GM18867 (cell line): Measurements from ENCODE around the gene ATP6V1F.

Source experiments
- ATAC-seq: cut with Tn5 transposase; IDR thresholded peaks from one replicate; pipeline ENCODE4 v1.9.1; 2021; ENCODE audit warnings: mild to moderate bottlenecking, moderate library complexity; ENCODE audit not compliant: unreplicated experiment

The ATP6V1F gene

DNA sequence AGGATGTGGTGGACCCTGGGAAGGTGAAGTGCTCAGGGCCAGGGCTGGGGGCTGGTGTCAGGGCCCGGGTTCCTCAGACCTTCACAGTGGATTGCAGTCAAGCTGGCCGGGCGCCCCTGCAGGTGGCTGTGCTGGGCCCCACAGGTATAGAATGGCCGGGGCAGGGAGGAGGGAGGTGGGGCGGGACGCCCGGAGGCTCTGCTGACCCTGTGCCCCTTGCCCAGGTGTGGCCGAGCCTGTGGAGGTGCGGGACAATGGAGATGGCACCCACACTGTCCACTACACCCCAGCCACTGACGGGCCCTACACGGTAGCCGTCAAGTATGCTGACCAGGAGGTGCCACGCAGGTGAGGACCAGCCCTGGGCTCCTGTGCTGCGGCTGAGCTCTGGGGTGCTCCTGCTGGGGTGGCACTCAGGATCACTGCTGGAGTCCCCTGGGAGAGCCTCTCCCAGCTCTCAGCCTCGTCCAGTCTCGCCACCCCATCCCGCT, 14.9 kb upstream of the ATP6V1F start:
- ATAC-seq = no peak

DNA sequence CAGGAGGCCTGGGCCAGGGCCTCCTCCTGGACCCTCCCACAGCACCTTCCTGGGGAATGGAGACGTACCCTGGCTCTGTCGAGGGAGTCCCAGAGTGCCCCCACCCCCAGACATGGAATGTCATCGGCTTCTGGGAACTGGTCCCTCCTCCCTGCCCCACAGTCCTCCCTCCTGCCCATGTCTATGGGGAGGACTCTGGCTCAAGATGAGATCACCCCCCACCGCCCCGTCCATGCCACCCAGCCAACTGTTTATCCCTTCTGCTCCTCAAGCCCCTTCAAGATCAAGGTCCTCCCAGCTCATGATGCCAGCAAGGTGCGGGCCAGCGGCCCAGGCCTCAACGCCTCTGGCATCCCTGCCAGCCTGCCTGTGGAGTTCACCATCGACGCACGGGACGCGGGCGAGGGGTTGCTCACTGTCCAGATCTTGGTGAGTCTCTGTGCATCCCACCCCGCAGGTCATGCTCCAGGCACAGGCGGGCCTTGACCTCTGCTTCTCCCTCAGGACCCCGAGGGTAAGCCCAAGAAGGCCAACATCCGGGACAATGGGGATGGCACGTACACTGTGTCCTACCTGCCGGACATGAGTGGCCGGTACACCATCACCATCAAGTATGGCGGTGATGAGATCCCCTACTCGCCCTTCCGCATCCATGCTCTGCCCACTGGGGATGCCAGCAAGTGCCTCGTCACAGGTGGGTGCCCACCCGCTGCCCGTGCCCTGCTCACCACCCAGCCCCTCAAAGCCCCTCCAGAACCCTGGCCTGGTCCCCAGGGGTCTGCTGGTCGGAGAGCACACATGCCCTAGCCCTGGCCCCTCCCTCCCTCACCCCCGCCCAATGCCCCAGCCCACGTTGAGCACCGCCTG, 14.1 kb upstream of the ATP6V1F start:
- ATAC-seq = no peak

DNA sequence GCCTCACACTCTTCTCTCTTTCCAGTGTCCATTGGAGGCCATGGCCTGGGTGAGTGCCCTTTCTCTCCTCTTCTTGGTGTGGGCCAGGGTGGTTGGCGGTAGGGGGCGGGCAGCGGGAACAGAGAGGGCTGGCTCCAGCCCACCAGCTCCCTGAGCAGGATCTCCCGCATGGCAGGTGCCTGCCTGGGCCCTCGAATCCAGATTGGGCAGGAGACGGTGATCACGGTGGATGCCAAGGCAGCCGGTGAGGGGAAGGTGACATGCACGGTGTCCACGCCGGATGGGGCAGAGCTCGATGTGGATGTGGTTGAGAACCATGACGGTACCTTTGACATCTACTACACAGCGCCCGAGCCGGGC, 13.5 kb upstream of the ATP6V1F start:
- no peak for ATAC-seq

DNA sequence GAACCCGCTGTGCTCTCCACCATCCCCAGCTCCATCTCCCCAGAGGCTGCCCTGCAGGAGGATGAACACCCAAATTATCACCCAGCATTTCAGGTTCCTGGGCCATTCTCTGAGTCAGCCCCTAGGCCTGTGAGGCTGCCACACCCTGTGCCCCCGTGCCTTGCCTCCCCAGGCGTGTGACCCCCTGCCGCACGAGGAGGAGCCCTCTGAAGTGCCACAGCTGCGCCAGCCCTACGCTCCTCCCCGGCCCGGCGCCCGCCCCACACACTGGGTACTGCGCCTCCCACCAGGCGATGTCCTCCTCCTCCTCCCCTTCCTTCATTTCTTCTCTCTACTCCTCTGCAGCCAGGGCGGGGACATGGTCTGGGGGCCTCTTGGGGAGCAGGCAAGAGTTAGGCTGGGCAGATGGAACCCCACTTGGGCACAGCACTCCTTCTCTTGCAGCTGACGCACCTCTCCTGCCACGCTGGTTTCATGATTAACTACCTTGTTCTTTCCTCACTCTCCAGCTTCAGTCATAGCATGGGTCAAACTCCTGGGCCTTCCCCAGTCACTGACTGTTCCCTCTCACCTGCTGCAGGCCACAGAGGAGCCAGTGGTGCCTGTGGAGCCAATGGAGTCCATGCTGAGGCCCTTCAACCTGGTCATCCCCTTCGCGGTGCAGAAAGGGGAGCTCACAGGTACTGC, 12.7 kb upstream of the ATP6V1F start:
- ATAC-seq = no peak

DNA sequence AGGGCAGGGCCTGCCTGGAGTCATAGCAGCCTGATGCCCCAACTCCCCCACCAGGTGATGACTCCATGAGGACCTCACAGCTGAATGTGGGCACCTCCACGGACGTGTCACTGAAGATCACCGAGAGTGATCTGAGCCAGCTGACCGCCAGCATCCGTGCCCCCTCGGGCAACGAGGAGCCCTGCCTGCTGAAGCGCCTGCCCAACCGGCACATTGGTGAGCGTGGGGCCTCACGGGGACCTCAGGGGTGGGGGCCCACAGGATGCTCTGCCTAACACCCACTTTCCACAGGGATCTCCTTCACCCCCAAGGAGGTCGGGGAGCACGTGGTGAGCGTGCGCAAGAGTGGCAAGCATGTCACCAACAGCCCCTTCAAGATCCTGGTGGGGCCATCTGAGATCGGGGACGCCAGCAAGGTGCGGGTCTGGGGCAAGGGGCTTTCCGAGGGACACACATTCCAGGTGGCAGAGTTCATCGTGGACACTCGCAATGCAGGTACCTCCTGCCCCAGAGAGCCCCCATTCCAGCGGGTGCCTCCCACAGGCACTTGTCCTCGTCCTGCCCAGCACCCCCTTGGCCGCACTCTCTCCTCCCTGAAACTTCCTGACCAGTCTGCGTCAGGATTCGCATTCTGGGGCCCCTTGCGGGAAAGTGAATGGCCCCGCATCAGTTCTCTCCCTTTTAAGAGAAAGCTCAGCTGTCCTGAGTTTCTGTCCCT, 10.0 kb upstream of the ATP6V1F start:
- ATAC-seq = no peak

DNA sequence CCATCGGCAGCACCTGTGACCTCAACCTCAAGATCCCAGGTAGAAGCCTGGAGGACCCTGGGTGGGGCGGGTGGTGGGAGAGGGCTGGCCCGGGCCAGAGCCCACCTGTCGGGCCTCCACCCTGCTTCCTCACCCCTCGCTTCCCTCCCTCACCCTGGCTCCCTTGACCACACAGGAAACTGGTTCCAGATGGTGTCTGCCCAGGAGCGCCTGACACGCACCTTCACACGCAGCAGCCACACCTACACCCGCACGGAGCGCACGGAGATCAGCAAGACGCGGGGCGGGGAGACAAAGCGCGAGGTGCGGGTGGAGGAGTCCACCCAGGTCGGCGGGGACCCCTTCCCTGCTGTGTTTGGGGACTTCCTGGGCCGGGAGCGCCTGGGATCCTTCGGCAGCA, 8.9 kb upstream of the ATP6V1F start:
- no peak for ATAC-seq

DNA sequence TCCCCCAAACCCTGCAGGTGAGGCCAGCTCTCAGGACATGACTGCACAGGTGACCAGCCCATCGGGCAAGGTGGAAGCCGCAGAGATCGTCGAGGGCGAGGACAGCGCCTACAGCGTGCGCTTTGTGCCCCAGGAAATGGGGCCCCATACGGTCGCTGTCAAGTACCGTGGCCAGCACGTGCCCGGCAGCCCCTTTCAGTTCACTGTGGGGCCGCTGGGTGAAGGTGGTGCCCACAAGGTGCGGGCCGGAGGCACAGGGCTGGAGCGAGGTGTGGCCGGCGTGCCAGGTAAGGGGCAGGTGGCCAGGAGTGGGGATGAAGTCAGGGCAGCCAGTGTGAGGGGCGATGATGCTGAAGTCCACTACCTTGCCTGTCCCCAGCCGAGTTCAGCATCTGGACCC, 8.3 kb upstream of the ATP6V1F start:
- no peak for ATAC-seq

DNA sequence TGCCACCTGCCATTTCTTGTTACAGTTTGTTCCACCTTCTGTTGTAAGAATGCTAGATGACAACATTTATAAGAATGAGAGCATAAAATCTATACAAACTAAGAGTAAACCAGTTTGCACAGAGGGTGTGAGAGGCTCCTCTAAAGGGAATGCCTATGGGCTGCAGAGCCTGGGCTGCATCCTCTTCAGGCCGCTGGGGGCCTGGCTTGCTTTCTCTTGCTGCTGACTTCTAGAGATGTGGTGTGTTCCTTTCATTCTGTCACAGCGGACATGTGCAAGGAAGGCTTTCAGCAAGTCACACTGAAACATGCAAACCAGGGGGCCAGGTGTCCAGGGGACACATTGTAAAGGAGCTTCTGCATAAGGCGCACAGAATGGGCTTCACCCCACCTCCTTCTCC, 7.1 kb upstream of the ATP6V1F start:
- no peak for ATAC-seq

DNA sequence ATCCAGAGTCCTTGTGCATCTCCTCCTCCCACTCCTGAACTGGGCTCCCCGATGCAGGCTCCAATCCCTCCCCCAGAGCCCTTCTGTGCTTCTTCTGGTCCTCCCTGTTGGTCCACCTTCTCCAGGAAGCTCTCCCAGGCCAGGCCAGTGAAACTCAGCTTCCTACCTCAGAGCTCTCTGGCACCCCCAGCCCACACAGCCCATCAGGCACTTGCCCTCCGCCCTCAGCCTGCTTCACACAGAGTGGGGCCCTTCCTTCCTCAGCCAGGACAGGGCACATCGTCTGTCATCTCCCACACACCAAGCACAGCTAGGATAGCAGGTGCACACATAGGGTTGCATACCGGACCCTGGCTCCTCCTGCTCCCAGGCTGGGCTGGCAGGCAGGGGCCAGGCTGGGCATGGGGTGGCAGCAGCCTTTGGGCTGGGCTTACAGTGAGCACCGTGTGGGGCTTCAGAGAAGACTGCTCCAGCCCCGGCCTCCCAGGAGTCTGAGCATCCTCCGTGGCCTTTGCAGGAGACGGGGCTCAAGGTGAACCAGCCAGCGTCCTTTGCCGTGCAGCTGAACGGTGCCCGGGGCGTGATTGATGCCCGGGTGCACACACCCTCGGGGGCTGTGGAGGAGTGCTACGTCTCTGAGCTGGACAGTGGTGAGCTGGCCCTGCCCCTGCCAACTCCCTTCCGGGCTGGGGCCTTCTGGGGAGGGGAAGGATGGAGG, 6.5 kb upstream of the ATP6V1F start:
- ATAC-seq = no peak

DNA sequence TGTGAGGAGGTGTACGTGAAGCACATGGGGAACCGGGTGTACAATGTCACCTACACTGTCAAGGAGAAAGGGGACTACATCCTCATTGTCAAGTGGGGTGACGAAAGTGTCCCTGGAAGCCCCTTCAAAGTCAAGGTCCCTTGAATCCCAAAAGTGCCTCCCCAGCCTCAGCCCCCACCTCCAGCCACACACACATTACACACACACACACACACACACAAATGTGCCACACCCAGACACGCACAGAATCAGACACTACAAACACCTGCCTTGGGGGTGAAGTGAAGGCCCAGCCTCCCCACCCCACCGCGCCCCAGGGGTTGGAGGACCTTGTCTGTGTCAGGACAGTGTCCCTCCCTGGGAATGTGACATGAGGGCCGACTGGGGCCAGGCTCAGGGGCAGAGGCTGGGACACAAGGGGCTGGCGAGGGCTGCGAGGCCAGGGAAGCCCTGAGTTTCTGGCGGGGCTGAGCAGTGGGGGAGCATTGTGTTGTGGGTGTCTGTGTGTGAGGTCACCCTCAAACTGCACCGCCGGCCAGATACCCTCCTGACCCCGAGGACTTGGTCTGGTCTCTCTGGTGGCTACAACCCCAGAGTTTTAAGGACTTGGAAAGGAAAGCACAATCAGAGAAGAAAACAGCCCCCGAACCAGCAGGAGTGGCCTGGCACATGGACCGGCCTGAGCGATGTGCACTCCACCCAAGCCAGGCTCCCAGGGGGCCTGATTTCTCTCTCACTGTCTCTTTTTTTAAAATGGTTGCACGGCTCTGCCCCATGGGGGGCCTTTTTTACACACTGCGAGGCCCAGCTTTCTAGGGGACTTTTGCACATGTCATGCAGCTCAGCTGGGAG, 4.0 kb upstream of the ATP6V1F start:
- no peak for ATAC-seq

DNA sequence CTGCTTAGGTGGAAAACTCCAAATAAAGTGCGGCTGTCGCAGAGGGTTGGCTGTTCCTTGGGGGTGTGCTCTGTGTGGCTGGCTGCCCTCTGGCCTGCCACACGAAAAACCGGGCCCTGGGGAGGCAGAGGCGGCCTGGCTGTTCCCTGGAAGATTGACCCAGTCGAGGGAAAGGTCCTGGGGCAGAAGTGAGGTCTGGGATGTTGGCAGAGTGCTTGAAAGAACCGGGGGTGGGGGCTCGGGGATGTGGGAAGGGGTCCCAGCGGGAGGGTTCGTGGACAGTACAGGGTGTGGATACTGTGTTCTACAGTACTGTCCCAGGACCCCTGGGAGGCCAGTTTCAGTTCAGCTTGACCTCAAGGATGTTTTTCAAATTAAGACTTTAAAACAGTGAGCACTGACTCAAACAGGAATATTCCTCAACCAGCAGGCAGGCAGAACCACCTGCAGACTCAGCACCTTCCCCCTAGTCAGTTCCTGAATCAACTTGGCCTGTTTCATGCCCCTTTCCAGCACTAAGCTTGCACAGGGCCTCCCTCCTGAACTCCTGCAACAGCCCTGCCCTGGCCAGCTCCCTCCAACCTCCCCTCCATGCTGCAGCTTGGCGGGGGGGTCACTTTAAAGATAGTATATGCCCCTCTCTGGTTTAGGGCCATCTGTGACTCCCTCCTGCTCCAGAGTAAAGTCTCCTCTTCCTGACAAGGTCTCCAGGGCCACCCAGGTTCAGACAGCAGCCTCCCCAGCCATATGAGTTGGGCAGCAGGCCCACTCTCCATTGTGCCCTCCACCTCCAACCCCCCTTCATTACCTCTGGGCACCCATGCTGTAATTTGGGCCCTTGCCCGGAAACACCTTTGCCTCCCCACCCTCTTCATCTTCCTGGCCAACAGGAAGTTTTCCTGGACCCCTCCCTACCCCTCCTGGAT, 3.2 kb upstream of the ATP6V1F start:
- no peak for ATAC-seq

DNA sequence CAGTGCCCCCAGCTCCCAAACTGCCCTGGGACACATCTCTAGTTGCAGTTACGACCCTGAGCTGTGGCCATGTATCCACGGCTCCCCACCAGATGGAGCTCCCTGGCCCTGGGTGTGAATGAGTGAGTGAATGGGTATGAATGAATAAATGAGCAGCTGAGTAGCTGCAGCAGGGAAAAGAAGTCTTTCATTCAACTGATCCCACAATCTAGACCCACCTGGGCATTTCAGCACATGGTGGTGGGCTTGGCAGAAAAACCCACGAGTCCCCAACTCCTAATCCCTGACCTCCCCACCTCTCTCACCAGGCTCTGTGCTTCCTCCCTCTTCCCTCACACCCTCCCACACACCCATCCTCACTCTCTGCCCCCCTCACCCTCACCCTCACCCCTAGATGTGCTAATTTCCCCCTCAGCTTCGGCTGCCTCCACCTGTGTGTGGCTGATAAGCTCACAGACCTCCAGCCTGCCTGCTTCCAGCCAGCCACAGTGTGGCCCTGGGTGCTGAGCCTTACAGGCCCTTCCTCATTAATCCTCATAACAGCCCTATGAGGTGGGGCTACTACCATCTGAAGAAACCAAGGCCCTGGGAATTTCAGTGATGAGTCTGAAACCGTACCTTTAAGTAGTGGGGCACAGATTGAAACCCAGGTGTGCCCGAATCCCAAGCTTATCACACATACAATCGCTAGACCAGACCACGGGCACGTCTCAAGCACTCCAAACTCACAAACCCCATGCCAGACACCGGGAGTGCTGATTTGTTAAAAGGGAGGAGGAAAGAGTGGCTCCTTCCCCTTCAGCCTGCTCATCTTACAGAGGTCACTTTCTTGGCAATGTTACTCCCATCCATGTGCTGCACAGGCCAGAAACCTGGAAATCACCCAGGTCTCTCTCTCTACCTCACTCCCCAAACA, 2.2 kb upstream of the ATP6V1F start:
- no peak for ATAC-seq

DNA sequence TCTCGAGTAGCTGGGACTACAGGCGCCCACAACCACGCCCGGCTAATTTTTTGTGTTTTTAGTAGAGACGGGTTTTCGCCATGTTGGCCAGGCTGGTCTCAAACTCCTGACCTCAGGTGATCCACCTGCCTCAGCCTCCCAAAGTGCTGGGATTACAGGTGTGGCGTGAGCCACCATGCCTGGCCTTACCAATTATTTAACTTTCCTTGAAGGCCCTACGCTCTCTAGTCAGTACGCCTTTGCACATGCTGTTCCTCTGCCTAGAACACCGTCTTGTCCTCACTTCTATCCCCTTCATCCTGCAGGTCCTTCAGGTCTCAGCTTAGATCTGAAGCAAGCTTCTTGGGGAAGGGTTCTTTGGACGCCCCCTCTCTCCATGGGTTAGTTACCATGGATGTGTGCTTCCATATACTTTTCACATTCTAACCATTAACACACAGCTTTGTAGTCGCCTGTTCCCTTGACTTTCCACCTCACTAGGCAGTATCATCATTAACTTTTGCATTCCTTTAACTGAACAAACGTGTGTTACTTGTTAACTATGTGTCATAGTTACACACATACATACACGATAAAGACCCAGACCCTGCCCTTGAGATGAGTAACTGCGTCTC, 592 bp upstream of the ATP6V1F start:
- ATAC-seq = no peak

DNA sequence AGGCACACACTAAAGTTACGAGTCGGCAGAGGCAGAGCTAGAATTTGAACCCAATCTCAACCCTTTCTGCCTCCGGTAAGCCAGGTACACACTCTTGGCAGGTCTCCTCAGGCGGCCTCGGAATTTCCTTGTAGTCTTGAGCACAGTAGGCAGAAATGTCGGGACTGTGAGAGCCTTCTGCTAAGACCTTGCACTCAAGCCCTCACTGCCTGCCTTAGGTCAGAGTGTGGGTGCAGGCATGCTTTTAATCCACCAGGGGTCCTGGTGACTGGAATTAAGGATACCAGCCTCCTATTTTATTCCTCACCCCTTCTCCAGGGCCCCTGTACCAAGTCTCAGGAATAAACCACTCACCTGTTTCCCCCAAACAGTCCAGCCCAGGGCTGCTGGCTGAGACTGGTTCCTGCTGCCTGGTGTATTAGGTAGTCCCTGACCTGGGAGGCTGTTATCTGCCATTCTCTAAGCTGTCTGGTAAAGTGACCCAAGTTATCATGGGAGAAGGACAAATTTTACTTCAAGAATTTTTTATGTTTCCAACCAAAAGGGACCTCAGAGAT, 855 bp downstream of the ATP6V1F start:
- ATAC-seq = no peak

DNA sequence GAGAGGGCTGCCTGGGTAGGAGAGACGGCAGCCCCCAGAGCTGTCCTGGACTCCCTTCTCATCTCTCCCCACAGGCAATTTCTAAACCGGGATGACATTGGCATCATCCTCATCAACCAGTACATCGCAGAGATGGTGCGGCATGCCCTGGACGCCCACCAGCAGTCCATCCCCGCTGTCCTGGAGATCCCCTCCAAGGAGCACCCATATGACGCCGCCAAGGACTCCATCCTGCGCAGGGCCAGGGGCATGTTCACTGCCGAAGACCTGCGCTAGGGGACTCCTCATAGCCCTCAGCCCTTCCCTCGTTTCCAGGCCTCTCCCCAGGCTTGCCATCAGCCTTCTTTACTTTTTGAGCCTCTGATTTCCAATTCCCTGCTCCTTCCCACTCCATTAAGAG, 2.6 kb downstream of the ATP6V1F start:
- ATAC-seq = no peak

DNA sequence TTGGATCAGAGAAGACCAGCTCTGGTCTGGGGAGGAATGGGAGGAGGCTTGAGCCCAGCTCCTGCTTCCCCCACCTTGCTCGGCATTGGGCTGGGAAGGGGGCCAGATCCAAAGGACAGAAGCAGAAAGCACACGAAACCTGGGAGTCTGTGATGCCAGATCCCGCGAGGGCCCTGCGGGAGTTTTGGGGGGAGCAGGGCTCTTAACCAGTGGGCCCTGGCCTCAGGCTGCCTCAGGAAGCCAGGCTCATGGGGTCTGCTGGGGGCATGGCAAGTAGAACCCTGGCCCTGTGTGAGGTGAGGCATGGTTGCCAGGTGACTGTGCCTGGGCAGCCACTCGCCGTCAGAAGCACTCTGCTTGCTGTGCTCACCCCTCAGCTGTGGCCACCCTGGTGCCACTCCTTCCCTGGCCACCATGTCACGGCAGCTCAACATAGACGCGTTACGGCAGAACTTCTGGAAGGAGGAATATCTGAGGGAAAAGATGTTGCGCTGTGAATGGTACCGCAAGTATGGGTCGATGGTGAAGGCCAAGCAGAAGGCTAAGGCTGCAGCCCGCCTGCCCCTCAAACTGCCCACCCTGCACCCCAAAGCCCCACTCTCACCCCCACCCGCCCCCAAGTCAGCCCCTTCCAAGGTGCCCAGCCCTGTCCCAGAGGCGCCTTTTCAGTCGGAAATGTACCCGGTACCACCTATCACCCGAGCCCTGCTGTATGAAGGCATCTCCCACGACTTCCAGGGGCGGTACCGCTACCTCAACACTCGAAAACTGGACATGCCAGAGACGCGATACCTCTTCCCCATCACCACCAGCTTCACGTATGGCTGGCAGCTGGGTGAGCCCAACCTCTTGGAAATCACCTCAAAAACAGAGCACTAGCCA, 3.6 kb downstream of the ATP6V1F start:
- ATAC-seq = no peak
